Measurements from ENCODE around the gene PDCD1.

DNA sequence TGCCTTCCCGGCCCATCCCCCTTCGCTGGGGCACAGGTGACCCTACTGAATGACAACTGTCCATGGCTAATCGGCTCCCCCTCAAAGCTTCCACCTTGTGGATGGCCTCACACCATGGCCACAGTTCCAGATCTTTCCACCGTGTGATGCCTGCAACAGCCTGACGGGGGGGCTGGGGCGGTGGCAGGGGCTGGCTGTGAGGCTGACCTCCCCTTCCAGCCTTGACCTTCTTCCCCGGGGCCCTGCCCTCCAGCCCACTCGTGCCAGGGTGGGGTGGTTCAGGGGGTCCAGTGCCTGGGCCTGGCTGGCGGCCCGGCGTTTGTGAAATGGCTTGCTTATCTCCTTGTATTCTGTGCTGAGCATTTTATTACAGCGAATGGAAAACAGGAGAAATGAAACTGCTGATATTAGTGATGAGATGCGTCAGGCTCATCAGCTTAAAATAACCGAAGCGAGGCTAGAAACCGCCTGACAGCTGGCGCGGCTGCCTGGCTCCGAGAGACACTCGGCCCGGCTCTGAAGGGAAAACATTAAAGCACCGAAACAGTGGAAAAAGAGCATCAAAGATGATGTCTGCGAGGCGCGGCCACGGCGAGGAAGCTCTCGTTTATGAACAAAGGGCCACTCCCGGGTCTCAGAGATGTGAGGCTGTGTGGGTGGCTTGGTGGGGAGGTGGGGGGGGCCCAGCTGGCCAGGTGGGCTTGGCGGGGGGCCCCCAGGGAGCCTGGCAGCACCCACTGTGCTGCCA lies 916 bp upstream of the PDCD1 start:
- no peak for TF ChIP-seq TAF1 (IDR thresholded peaks at IDR 0.05; ENCODE audit: borderline replicate concordance, insufficient read depth, low read length)
- TF ChIP-seq, protein P1, sequence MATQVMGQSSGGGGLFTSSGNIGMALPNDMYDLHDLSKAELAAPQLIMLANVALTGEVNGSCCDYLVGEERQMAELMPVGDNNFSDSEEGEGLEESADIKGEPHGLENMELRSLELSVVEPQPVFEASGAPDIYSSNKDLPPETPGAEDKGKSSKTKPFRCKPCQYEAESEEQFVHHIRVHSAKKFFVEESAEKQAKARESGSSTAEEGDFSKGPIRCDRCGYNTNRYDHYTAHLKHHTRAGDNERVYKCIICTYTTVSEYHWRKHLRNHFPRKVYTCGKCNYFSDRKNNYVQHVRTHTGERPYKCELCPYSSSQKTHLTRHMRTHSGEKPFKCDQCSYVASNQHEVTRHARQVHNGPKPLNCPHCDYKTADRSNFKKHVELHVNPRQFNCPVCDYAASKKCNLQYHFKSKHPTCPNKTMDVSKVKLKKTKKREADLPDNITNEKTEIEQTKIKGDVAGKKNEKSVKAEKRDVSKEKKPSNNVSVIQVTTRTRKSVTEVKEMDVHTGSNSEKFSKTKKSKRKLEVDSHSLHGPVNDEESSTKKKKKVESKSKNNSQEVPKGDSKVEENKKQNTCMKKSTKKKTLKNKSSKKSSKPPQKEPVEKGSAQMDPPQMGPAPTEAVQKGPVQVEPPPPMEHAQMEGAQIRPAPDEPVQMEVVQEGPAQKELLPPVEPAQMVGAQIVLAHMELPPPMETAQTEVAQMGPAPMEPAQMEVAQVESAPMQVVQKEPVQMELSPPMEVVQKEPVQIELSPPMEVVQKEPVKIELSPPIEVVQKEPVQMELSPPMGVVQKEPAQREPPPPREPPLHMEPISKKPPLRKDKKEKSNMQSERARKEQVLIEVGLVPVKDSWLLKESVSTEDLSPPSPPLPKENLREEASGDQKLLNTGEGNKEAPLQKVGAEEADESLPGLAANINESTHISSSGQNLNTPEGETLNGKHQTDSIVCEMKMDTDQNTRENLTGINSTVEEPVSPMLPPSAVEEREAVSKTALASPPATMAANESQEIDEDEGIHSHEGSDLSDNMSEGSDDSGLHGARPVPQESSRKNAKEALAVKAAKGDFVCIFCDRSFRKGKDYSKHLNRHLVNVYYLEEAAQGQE (IDR thresholded peaks at IDR 0.05; ENCODE audit: insufficient read depth in 1 of 2, low read depth in 2 of 2, low read length in 2 of 2) = no peak
- TF ChIP-seq POLR2AphosphoS5 (IDR thresholded peaks at IDR 0.05; ENCODE audit: low read depth, low read length) = no peak

Measured in PFSK-1 (cell line).